H1 (cell line): ENCODE data around the gene POLR3G. TPM values are rescaled to one million over a fixed set of nuclear protein-coding genes. Genes with fewer than 3 reads are reported as not detected.

ENCODE experiments used
- CTCF ChIA-PET: fragments of 300-600 bp; sonication (Branson Sonifier 250); formaldehyde crosslinking; loops from one replicate; lab custom pipeline; 2021; ENCODE audit not compliant: partially characterized antibody; lab: Charles Lee
- POLR2A ChIA-PET: fragments of 300-600 bp; sonication (Branson Sonifier 250); formaldehyde crosslinking; loops from one replicate; lab custom pipeline; 2021; ENCODE audit warnings: inconsistent platforms; ENCODE audit not compliant: partially characterized antibody; lab: Charles Lee
- DNase-seq, 2 experiments: peaks; one replicate each; pipeline versions ENCODE4 v3.0.0 to v3.0.0-alpha.2; 2010 to 2022; ENCODE audit warnings: low spot score in 2 of 2, low read depth in 1 of 2, mixed read lengths in 1 of 2
- FAIRE-seq: peaks from 2 replicates; lab custom pipeline; 2011; peaks lifted over from hg19 to GRCh38; lab: Jason Lieb, UNC
- H2AFZ ChIP-seq: 2 replicates; pipeline ENCODE4 v1.8.1; 2012; ENCODE audit warnings: low read length, inconsistent platforms
- H2AK5ac ChIP-seq: 2 replicates; pipeline ENCODE4 v1.6.1; 2013; ENCODE audit warnings: low read depth, low read length
- H2BK120ac ChIP-seq: replicated peaks from 2 replicates; pipeline ENCODE3; 2013; ENCODE audit warnings: low read depth, low read length, inconsistent platforms
- H2BK12ac ChIP-seq: 2 replicates; pipeline ENCODE4 v1.6.1; 2013; ENCODE audit warnings: low read depth, low read length
- H2BK15ac ChIP-seq: 2 replicates; pipeline ENCODE4 v1.6.1; 2013; ENCODE audit warnings: low read length
- H2BK20ac ChIP-seq: 2 replicates; pipeline ENCODE4 v1.6.1; 2013; ENCODE audit warnings: low read length
- H2BK5ac ChIP-seq: 2 replicates; pipeline ENCODE4 v1.6.1; 2013; ENCODE audit warnings: low read depth, low read length
- H3K14ac ChIP-seq: 2 replicates; pipeline ENCODE4 v1.6.1; 2013; ENCODE audit warnings: inconsistent platforms; ENCODE audit not compliant: insufficient read length
- H3K18ac ChIP-seq: 2 replicates; pipeline ENCODE4 v1.6.1; 2013; ENCODE audit warnings: low read length; ENCODE audit errors: extremely low read depth
- H3K23ac ChIP-seq: 2 replicates; pipeline ENCODE4 v1.6.1; 2013; ENCODE audit warnings: inconsistent platforms; ENCODE audit not compliant: insufficient read length
- H3K23me2 ChIP-seq: 2 replicates; pipeline ENCODE4 v1.6.1; 2013; ENCODE audit warnings: low read depth, low read length
- H3K27ac ChIP-seq: 2 replicates; pipeline ENCODE4 v1.6.1; 2011; ENCODE audit warnings: low read depth, low read length, inconsistent platforms
- H3K27me3 ChIP-seq, 4 experiments: replicated peaks in 1 of 4; 1 replicate in 1 of 4; 2 replicates in 3 of 4; pipeline versions ENCODE4 v1.6.1 to v1.8.1; 2011 to 2013; ENCODE audit warnings: low read length in 3 of 4, mild to moderate bottlenecking in 3 of 4, inconsistent platforms in 2 of 4, mixed read lengths in 2 of 4, moderate library complexity in 1 of 4; ENCODE audit not compliant: control insufficient read depth in 3 of 4, insufficient read depth in 3 of 4; ENCODE audit errors: extremely low read depth in 1 of 4
- H3K36me3 ChIP-seq, 4 experiments: 2 replicates each; pipeline versions ENCODE4 v1.6.1 to v1.8.1; 2011 to 2013; ENCODE audit warnings: mild to moderate bottlenecking in 4 of 4, low read length in 3 of 4, moderate library complexity in 2 of 4, control low read depth in 1 of 4, inconsistent platforms in 1 of 4; ENCODE audit not compliant: insufficient read depth in 4 of 4, control insufficient read depth in 2 of 4
- H3K4ac ChIP-seq: replicated peaks from 2 replicates; pipeline ENCODE3; 2013; ENCODE audit warnings: low read length, low read depth, mixed read lengths, inconsistent platforms; ENCODE audit not compliant: insufficient read length
- H3K4me1 ChIP-seq, 4 experiments: replicated peaks in 1 of 4; 1 replicate in 1 of 4; 2 replicates in 3 of 4; pipeline versions ENCODE4 v1.6.1 to v1.8.1; 2011 to 2013; ENCODE audit warnings: low read length in 3 of 4, inconsistent platforms in 2 of 4, mixed read lengths in 1 of 4; ENCODE audit not compliant: insufficient read depth in 4 of 4, control insufficient read depth in 3 of 4
- H3K4me2 ChIP-seq, 2 experiments: 2 replicates each; pipeline versions ENCODE4 v1.6.1 to v1.8.1; 2011 to 2013; ENCODE audit warnings: low read depth in 2 of 2, low read length in 2 of 2, control low read depth in 1 of 2, inconsistent platforms in 1 of 2, mild to moderate bottlenecking in 1 of 2; ENCODE audit not compliant: insufficient read depth in 1 of 2
- H3K4me3 ChIP-seq, 4 experiments: fragments of 200-600, 300-600 bp in 1 of 4; sonication (generic), shearing (Covaris generic), sonication (Bioruptor Twin) in 1 of 4; 2 replicates each; pipeline versions ENCODE4 v1.5.1 to v1.8.1; 2011 to 2016; ENCODE audit warnings: low read length in 4 of 4, low read depth in 3 of 4, control low read depth in 2 of 4, inconsistent platforms in 2 of 4, mild to moderate bottlenecking in 2 of 4, mixed read lengths in 1 of 4, moderate library complexity in 1 of 4; ENCODE audit not compliant: insufficient read depth in 2 of 4; ENCODE audit errors: extremely low read depth in 1 of 4
- H3K56ac ChIP-seq: replicated peaks from 2 replicates; pipeline ENCODE3; 2013; ENCODE audit warnings: low read depth, mild to moderate bottlenecking, mixed read lengths, low read length, inconsistent platforms; ENCODE audit not compliant: insufficient read length
- H3K79me1 ChIP-seq: 2 replicates; pipeline ENCODE4 v1.6.1; 2013; ENCODE audit warnings: low read depth, low read length, control low read depth
- H3K79me2 ChIP-seq, 2 experiments: 2 replicates each; pipeline versions ENCODE4 v1.6.1 to v1.8.1; 2012 to 2013; ENCODE audit warnings: low read length in 2 of 2, mild to moderate bottlenecking in 2 of 2, inconsistent platforms in 1 of 2; ENCODE audit not compliant: insufficient read depth in 2 of 2, control insufficient read depth in 1 of 2
- H3K9ac ChIP-seq, 4 experiments: replicated peaks in 1 of 4; 1 replicate in 1 of 4; 2 replicates in 3 of 4; pipeline versions ENCODE4 v1.6.1 to v1.8.1; 2011 to 2013; ENCODE audit warnings: low read depth in 3 of 4, low read length in 3 of 4, control low read depth in 2 of 4, mild to moderate bottlenecking in 2 of 4, moderate library complexity in 2 of 4, inconsistent platforms in 1 of 4; ENCODE audit errors: extremely low read depth in 1 of 4
- H3K9me3 ChIP-seq, 2 experiments: 2 replicates each; pipeline versions ENCODE4 v1.6.1 to v1.8.1; 2012 to 2013; ENCODE audit warnings: mild to moderate bottlenecking in 2 of 2, moderate library complexity in 2 of 2, control low read depth in 1 of 2, inconsistent platforms in 1 of 2, low read depth in 1 of 2, low read length in 1 of 2, mixed read lengths in 1 of 2; ENCODE audit not compliant: insufficient read depth in 2 of 2
- H4K20me1 ChIP-seq, 2 experiments: replicated peaks in 1 of 2; 2 replicates each; pipeline versions ENCODE3 to v1.8.1; 2011 to 2013; ENCODE audit warnings: inconsistent platforms in 2 of 2, low read length in 2 of 2, mild to moderate bottlenecking in 1 of 2; ENCODE audit not compliant: insufficient read depth in 2 of 2, control insufficient read depth in 1 of 2
- H4K5ac ChIP-seq: 2 replicates; pipeline ENCODE4 v1.6.1; 2013; ENCODE audit warnings: low read length, low read depth, mixed read lengths, inconsistent platforms; ENCODE audit not compliant: insufficient read length
- H4K8ac ChIP-seq: 2 replicates; pipeline ENCODE4 v1.8.0; 2013; ENCODE audit warnings: mild to moderate bottlenecking, moderate library complexity, low read length, inconsistent platforms; ENCODE audit not compliant: insufficient read depth; ENCODE audit errors: extremely low read depth
- H4K91ac ChIP-seq: replicated peaks from 2 replicates; pipeline ENCODE3; 2013; ENCODE audit warnings: low read length, mixed read lengths, inconsistent platforms; ENCODE audit not compliant: insufficient read length
- BACH1 ChIP-seq: IDR thresholded peaks from 2 replicates; pipeline ENCODE4 v1.6.1; 2012; ENCODE audit warnings: low read length, improper control_type of control experiment
- CHD1 ChIP-seq: IDR thresholded peaks from 2 replicates; pipeline ENCODE4 v1.6.1; 2012; ENCODE audit warnings: low read depth, low read length, improper control_type of control experiment
- CTBP2 ChIP-seq: IDR thresholded peaks from 2 replicates; pipeline ENCODE4 v1.7.0; 2011; ENCODE audit warnings: borderline replicate concordance, mild to moderate bottlenecking, moderate library complexity, mixed read lengths, low read length; ENCODE audit not compliant: insufficient read depth, insufficient read length
- FOSL1 ChIP-seq: IDR thresholded peaks from 2 replicates; pipeline ENCODE4 v1.6.1; 2011; ENCODE audit warnings: mild to moderate bottlenecking, low read depth, low read length, moderate library complexity; ENCODE audit not compliant: insufficient read depth
- JUND ChIP-seq: IDR thresholded peaks from 2 replicates; pipeline ENCODE4 v1.6.1; 2011; ENCODE audit warnings: mild to moderate bottlenecking, improper control_type of control experiment, low read length
- POLR2AphosphoS5 ChIP-seq: IDR thresholded peaks from 2 replicates; pipeline ENCODE4 v1.6.1; 2011; ENCODE audit warnings: low read depth, low read length
- POU5F1 ChIP-seq: IDR thresholded peaks from 2 replicates; pipeline ENCODE4 v1.6.1; 2011; ENCODE audit warnings: low read depth, mild to moderate bottlenecking, low read length, moderate library complexity
- RBBP5 ChIP-seq: IDR thresholded peaks from 2 replicates; pipeline ENCODE4 v1.7.1; 2012; ENCODE audit warnings: low read depth, mild to moderate bottlenecking, inconsistent platforms, low read length, moderate library complexity, borderline replicate concordance
- SIN3A ChIP-seq, 2 experiments: IDR thresholded peaks in 1 of 2; conservative IDR thresholded peaks in 1 of 2; 2 replicates each; pipeline ENCODE4 v1.6.1; 2011 to 2012; ENCODE audit warnings: low read length in 2 of 2, improper control_type of control experiment in 1 of 2, low read depth in 1 of 2, mild to moderate bottlenecking in 1 of 2
- SIRT6 ChIP-seq: IDR thresholded peaks from one replicate; pipeline ENCODE4 v1.7.1; 2012; ENCODE audit warnings: low read length, inconsistent platforms
- TEAD4 ChIP-seq: IDR thresholded peaks from 2 replicates; pipeline ENCODE4 v1.6.1; 2012; ENCODE audit warnings: low read depth, low read length, inconsistent platforms, mixed read lengths
- WGBS, 2 experiments: shearing (Covaris generic) in 1 of 2; methylation state at CpG; one replicate each; pipeline versions ENCODE4 v1.1.6 to v1.1.7; 2013 to 2015; ENCODE audit warnings: low lambda C conversion rate in 2 of 2, mixed read lengths in 2 of 2, inconsistent platforms in 1 of 2, low coverage in 1 of 2, missing lambda C conversion rate in 1 of 2; ENCODE audit not compliant: insufficient replicate concordance in 2 of 2, insufficient coverage in 1 of 2, insufficient read length in 1 of 2; ENCODE audit errors: extremely low coverage in 1 of 2, missing lambda C conversion rate in 1 of 2; 5-methylcytosine and 5-hydroxymethylcytosine counted together
- polyA plus RNA-seq, 7 experiments: library from polyadenylated mRNA; depleted of rRNA in 3 of 7; stranded (reverse) in 5 of 7; unstranded in 2 of 7; fragments of >200 nt in 5 of 7; fragments of 200-250 nt in 2 of 7; gene quantifications; 1 replicate in 5 of 7; 2 replicates in 1 of 7; 4 replicates in 1 of 7; pipeline versions ENCODE4 v1.2.1 to v1.2.3, GENCODE V29; 2011 to 2013; ENCODE audit warnings: missing spikeins in 2 of 7, mixed read lengths in 2 of 7
- total RNA-seq: library from RNA; stranded (reverse); fragmentation: NEBNext Ultra II Directional; extraction: Animal tissue kit (Norgen Biotek cat#: 25700); gene quantifications from 2 replicates; pipeline ENCODE4 v1.2.1, GENCODE V29; 2021
- TF ChIP-seq, protein P1 (sequence below): IDR thresholded peaks from 2 replicates; pipeline ENCODE4 v1.6.1; 2012; ENCODE audit warnings: inconsistent platforms

POLR3G gene
- total and polyA plus RNA-seq, 2 of the 8 experiments (the other 6 are each of a cell fraction or from before 2014, with no cell fraction given), result 119 to 179 TPM

DNA sequence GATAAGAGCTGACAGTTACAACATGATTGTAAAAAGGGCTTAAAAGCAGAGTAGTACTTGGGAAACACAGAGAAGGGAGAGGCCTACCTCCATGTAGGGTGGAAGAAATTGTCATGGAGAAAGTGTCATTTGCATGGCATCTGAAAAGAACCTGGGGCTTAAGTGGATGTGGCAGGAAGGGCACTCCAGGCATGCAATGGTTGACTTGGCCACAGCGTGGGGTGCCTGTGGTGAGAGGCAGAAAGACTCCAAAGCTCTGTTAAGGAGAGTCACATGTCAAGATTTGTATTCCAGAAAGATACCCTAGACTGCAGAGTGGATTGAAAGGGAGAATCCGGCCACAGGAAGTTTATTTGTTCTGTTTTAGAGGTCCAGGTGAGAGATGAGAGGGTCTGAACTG is 2.4 kb downstream of the POLR3G start:
- H3K23me2 ChIP-seq, result peaks cover 24% of the 10 kb centered on the region
- no peaks in the 10 kb centered on the region for H3K27me3 ChIP-seq
- H3K9me3 ChIP-seq, result no peaks in the 10 kb centered on the region
- H2BK12ac ChIP-seq, result no peak overlapping the region
- H3K56ac ChIP-seq, result no peak overlapping the region
- 4% methylated on average over 2 of the region's 2 CpGs; no CpG with 5 or more reads in 1 of the 2 experiments for WGBS, 2 experiments
- no peak overlapping the region for H3K9ac ChIP-seq
- no peak overlapping the region for H2AK5ac ChIP-seq
- peaks cover 5 to 26% (median 14%) of the 10 kb centered on the region in 4 experiments; a peak in 6 of 7 replicates for H3K4me1 ChIP-seq
- H2BK20ac ChIP-seq, result no peak overlapping the region
- CTCF ChIA-PET, result interaction anchor here (0.9 to 2.0 kb wide), 14 partner anchors 13 to 329 kb away, joined by 3 to 9 read pairs (median 4); partner anchors contain the start of genes CETN3 and LYSMD3
- DNase-seq, result peak; percentile 61 to 64
- H3K4me2 ChIP-seq, result peak overlapping the region; percentile 90 to 92
- H3K36me3 ChIP-seq, result peaks cover 0 to 10% (median 5%) of the 10 kb centered on the region in 4 experiments; a peak in 3 of 8 replicates
- peak overlapping the region; percentile 10; the same call in 1 of the 2 replicates for H2BK5ac ChIP-seq
- peaks cover 9 to 69% of the 10 kb centered on the region in 2 experiments; a peak in 3 of 4 replicates for H3K79me2 ChIP-seq
- no peak overlapping the region for H4K8ac ChIP-seq
- H3K4ac ChIP-seq, result no peak overlapping the region
- H3K27ac ChIP-seq, result 0 out of 2 replicates have a peak overlapping the region, but pooled peaks have one; percentile 63
- no peak overlapping the region for H4K91ac ChIP-seq
- H3K23ac ChIP-seq, result no peak overlapping the region
- no peak overlapping the region for H4K5ac ChIP-seq
- no peak overlapping the region for H2AFZ ChIP-seq
- H2BK15ac ChIP-seq, result no peak overlapping the region
- FAIRE-seq, result peak; percentile 82
- H3K79me1 ChIP-seq, result no peaks in the 10 kb centered on the region; the same call in 1 of the 2 replicates
- H3K14ac ChIP-seq, result no peak overlapping the region
- H3K18ac ChIP-seq, result peak overlapping the region; percentile 40; the same call in 1 of the 2 replicates
- POLR2A ChIA-PET, result interaction anchor here (0.5 to 2.6 kb wide), 10 partner anchors 9 to 419 kb away, joined by 3 to 10 read pairs (median 4); partner anchors contain the start of gene CETN3
- H2BK120ac ChIP-seq, result peak overlapping the region; percentile 2
- H4K20me1 ChIP-seq, result no peaks in the 10 kb centered on the region
- peak overlapping the region; percentile 11 to 91 (median 71); a peak in 6 of 8 replicates for H3K4me3 ChIP-seq
- TF ChIP-seq CTBP2, result peak; percentile 75
- TF ChIP-seq RBBP5, result no peak
- TF ChIP-seq, protein P1, sequence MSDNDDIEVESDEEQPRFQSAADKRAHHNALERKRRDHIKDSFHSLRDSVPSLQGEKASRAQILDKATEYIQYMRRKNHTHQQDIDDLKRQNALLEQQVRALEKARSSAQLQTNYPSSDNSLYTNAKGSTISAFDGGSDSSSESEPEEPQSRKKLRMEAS, result peak; percentile 68
- TF ChIP-seq POU5F1, result no peak
- TF ChIP-seq FOSL1, result no peak
- TF ChIP-seq SIRT6, result no peak
- no peak for TF ChIP-seq CHD1
- no peak for TF ChIP-seq POLR2AphosphoS5
- TF ChIP-seq SIN3A (conservative IDR thresholded peaks at IDR 0.05 in 1 of 2, IDR thresholded peaks at IDR 0.05 in 1 of 2; ENCODE audit: low read depth in 1 of 2, low read length in 2 of 2), result peak in 1 of 2 experiments; percentile 91; a peak in 2 of 4 replicates
- 0 out of 2 replicates have a peak, but pooled peaks have one; percentile 4 for TF ChIP-seq JUND
- TF ChIP-seq BACH1, result peak; percentile 59; the same call in 1 of the 2 replicates
- peak; percentile 69; the same call in 1 of the 2 replicates for TF ChIP-seq TEAD4
